Stimulated activated CD4-positive, alpha-beta T cell treated with anti-CD3 and anti-CD28 coated beads, Interleukin-12 subunit alpha, Interleukin-12 subunit beta, amount 100 ng/mL, for 24 hours (primary cell): Measurements from ENCODE around the gene YY2.
"Not testable (repeated sequence)": the region's sequence is repeated elsewhere in the genome, so short reads cannot be mapped to it uniquely, and the experiment has no call there.

Source experiments
- DNase-seq, 2 experiments: peaks; one replicate each; pipeline ENCODE4 v3.0.0-alpha.2; 2020; ENCODE audit warnings: low read depth in 2 of 2

Gene YY2

DNA sequence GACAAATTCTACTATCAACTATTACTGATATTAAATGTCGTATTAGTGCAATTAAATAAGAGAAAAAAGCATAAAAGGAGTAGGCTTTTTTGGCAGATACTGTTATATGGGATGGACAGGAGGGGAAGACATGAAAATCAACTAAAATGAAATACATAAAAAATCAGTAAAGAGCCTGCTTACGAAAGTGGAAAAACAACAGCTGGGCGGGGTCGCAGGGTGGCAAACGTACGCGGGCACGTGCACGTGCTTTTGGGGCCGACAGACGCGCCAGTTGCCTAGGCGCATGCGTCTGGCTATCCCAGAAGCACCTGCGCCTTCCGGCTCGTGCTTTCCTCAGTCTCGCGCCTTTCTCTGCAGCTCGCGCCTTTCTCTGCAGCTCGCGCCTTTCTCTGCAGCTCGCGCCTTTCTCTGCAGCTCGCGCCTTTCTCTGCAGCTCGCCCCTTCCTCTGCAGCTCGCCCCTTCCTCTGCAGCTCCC, at the start of gene YY2:
Gene YY2, plus strand, starts transcription at position 51 of the 479 bp plus-strand sequence. CDS start 498 bp downstream, outside the sequence.
- no peak for DNase-seq

DNA sequence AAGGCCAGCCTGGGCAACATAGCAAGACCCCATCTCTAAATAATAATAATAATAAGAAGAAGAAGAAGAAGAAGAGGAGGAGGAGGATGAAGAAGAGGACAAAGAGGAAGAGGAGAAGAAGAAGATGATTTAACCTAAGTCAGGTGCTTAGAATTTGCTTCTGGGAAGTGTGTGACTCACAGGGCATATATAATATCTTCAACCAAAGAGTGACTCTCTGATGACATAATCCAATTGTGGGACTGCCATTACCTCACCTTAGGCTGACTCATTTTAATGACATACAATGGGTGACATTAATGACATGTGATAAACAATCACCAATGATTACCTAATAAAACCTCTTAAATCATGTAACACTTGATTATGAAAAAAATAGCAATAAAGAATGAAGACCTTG, 49.1 kb upstream of the YY2 start:
- no peak for DNase-seq

DNA sequence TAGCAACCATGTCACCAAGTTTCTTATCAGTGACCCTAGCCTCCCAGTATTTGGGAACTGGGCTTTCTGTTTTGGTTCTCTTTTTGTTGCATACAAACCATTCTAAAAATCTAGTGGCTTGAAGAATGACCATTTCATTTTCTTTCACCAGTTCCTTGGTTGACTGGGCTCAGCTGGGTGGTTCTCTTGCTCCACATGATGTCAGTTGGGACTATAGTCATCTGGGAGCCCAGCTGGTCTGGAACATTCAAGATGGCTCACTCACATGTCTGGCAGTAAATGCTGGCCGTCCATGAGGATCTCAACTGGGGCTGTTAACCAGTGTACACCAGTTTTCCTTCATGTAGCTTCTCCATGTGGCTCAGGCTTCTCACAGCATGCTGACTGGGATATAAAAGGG, 44.0 kb upstream of the YY2 start:
- no peak for DNase-seq

DNA sequence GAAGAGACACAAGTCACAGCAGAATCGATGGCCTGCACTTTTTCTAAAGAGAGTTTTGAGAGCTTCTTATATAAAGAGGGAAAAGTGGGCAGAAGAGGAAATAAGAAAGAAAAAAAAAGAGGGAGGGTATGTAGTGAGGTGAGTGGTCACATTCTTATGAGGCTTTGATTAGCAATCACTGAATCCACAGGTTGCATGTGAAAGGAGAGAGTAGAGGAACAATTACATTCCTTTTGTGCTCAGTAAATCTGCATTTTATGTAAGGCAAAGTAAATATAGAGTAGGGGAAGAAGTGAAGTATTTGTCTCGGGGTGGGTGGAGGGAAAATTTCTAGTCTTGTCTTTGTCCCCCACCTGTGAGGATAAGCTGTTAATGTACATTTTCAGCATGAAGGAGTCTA, 43.2 kb upstream of the YY2 start:
- no peak for DNase-seq

DNA sequence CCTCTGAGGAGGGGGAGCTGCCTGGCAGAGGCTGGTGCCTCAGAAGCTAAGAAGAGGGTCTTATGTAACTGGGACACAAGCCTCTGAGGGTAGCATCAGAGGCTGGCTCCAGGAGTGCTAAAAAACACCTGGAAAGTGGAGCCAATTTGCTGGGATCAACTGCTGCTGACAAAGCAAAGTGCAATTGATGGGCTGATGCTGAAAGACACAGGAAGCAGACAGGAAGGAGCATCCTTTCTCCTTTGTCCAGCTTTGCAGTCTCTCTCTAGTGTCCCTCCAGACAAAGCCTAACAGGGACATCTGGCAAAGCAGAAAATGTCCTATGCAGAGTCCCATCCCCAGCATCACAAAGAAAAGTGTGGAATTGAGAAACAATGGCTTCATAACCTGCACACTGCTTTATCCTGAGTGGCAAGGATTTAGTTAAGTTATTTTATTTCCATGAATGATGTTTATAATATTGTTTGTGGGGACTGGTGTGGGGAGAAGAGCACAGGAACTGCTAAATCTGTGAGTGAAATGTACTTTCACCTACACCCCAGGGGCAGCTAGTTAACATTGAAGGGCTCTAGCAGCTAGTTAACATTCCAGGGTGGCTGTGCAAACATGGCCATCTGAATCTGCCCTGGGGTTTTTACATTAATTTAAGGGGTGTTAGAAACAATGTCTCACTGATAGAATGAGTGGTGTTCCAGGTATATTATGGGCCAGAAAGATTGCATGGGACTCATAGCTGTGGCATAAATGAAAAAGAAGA, 42.0 kb upstream of the YY2 start:
- DNase-seq = no peak

DNA sequence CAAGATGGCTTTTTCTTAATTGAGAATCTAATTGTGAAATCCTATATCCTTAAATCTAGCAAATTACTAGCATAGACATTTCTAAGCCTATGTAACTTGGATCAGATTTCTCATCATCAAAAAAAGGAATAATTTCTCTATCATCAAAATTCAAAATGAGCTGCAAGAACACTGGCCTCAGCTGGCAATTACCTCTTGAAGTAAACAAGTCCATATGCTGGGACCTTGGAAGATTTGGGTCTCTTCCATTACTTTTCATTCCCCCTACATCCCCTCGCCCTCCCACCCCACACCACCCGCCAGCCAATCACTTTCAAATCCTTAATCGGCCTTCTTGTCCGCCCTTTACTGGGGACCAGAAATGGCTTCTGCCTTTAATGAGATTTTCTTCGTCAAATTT, 39.7 kb upstream of the YY2 start:
- DNase-seq = no peak

DNA sequence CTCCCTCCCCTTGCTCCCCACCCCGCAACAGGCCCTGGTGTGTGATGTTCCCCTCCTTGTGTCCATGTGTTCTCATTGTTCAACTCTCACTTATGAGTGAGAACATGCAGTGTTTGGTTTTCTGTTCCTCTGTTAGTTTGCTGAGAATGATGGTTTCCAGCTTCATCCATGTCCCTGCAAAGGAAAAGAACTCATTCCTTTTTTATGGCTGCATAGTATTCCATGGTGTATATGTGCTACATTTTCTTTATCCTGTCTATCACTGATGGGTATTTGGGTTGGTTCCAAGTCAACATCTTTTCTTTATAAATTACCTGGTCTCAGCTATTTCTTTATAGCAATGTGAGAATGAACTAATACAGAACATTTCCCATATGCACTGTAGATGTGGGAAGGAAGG, 35.6 kb upstream of the YY2 start:
- DNase-seq = not testable (repeated sequence)

DNA sequence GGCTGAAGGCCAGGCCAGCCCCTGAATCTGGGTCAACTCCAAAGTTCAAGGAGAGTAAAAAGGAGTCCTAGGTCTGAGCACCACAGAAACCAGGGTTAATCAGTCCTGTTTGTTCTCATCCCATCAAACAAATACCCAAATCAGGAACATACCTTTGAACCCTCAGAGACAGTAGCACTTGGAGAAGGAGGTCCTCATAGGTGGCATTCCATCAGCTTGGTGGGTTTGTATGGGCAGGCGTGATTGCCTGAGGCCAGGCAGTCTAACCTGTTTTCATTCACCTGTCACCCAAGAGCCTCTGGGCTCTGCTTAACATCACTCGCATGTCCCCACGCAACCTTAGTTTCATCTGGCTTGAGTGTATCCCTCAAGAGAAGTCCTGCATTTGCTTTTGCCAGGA, 33.9 kb upstream of the YY2 start:
- no peak for DNase-seq

DNA sequence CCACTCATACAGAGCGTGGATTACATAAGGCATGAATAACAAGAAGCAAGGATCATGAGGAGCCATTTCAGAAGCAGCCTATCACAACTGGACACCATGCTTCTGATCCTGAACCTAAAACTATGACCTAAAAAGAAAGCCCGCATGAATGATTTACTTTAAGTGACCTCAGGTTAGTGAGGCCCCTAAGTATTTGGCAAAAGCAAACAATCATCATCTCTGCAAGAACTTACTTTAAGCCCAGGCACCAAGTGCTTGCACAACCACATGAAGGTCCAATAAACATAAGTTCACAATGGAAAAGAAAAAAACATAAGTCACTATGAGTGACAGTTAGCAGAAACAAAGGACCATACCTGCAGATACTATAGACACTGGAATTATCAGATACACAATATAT, 24.3 kb upstream of the YY2 start:
- no peak for DNase-seq

DNA sequence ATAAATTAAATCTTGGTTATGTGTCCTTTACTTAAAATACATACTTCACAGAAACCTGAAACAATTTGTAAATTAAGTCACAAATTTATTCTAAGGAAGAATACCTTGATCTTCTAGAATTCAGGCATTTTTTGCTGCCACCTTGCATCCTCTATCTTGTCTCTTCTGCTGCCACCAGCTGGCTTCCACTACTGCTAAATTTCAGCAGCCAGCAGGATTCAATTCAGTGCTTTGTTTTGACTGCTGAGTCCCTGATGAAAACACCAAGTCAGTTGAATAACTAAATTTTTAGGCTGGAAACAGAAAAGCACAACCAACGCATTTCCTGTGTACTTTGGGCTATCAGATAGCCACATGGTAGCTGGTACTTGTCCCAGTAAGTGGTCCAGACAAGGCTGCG, 18.7 kb upstream of the YY2 start:
- DNase-seq = no peak

DNA sequence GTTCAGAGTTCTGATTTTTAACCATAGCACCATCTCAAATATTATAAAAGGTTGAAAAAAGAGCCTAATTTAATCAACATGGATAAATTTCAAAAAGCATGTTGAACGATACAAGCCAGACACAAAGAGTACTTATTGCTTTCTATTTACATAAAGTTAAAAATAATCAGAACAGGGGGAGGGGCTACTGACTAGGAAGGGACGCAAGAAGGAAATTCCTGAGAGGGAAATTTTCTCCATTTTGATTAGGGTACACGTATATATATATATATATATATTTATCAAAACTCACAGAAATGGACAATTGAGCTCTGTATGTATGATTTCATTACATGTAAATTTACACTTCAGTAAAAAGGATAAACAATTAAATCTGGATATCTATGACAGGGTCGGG, 16.9 kb upstream of the YY2 start:
- no peak for DNase-seq

DNA sequence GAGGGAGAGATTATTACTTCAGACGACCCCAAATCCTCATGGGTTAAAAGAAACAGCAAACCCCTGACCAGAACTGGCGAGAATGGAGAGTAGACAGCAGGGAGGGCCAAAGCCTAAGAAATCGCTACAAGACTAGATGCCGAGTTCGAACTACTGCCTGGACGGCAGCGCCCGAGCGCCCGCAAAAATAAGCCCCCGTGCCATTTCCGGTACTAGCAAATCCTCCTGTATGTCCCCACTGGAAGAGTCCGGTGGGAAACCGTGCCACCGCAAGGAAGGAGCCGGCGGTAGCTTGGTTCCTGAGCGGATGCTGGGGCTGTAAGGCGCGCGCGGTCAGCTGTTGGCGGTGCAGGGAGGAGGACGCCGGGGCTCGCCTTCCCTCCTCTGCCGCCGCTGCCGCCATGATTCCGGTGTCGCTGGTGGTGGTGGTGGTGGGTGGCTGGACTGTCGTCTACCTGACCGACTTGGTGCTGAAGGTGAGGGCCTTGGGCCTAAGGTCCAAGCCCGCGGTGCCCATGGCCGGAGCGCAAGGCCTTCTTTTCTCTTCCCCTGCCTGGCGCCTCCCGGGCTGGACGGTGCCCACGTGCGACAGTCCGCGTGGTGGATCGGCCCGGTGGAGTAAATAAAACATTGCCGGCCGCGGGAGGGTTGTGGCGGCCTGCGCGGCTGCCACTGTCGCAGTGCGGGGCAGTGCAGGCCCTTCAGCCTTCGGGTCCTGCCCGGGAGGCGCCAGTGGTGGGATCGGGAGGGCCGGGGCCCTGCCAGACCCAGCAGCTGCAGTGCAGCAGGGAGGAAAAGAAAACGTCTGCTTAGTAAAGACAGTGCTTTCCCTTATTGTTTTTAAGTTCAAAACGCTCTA, 16.2 kb upstream of the YY2 start, which contains the start of gene MBTPS2:
Gene MBTPS2, plus strand, starts transcription at position 284 of the 859 bp plus-strand sequence. Its CDS starts 118 bp downstream, at position 402.
- DNase-seq = peak; percentile 61 to 70

DNA sequence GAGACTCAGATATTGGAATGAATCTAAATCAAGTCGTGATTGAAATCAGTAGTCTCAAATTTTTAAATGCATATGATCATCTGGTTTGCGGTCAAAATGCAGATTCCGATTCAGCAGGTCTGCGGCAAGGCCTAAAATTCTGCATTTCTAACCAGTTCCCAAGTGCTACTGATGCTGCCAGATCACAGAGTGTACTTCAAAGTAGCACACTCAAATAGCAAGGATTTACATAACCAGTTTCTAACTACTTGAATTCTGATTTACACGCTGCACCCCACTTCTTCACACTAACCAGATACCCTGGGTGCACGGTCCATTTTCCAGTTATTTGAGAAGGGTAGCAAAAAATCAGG, 15.6 kb upstream of the YY2 start:
- no peak for DNase-seq

DNA sequence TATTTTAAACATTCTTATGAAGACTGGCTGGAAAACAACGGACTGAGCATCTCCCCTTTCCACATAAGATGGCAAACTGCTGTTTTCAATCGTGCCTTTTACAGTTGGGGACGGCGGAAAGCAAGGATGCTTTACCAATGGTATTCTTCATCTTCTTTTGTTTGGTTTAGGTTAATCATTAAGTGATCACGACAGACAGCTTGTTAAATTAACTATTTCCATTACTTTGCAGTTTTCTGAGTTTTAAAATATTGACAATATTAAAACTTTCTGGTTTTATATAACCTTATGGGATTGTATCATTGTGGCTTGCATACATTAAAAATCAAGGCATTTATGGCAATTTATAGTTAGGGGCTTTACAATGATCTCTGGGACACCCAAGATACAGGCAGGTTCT, 12.6 kb upstream of the YY2 start:
- no peak for DNase-seq

DNA sequence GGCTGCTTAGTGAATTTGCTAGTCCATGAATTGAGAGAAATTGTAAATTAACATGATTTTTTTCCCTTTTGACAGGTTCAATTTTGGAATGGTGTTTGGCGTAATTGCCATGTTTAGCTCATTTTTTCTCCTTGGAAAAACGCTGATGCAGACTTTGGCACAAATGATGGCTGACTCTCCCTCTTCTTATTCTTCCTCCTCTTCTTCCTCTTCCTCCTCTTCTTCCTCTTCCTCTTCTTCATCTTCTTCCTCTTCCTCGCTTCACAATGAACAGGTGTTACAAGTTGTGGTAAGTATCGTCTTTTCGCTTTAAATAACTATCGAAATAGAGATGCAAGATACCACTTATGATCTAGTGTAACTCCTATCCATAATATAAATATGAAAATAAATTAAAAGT, 10.7 kb upstream of the YY2 start:
- no peak for DNase-seq

DNA sequence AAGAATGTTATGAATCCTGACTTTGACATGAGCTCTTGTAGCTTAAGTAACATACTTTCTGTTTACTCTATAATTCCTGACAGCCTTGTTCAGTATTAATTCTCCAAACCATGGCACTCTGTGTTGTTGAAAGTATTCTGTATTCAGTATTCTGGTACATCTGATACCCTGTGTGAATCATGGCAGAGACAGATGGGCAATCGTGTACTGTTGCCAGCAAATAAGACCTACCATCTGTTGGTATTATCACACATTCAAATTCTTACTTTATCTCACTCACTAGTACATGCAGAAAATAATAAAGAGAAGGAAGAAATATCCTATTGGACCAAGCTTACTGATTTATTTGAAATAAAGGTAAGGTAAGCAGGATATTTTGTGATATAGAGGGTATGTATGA, 8.4 kb upstream of the YY2 start:
- no peak for DNase-seq

DNA sequence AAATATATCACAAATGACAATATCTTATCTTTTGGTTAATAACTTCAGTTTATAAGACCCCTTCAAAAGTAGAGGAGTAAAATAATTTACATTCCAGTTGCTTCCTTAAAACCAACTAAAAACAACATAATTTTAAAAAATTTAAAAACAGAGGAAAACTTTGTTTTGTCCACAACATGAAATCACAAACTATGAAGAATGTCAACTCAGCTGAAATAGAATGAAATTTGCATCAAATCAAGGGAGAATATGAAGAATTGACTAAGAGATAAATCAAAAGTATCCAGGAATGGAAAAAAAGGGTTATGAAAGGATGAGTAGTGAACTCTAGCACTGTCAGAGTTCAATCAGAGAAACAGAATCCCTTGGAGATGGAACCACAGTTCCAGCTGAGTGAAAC, 2.2 kb upstream of the YY2 start:
- DNase-seq = no peak

DNA sequence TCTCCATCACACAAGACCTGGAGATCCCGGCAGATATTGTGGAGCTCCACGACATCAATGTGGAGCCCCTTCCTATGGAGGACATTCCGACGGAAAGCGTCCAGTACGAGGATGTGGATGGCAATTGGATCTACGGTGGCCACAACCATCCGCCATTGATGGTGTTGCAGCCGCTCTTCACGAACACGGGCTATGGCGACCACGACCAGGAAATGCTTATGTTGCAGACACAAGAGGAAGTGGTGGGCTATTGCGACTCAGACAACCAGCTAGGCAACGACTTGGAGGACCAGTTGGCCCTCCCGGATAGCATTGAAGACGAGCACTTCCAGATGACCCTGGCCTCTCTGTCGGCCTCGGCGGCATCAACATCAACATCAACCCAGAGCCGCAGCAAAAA, 717 bp downstream of the YY2 start:
- DNase-seq = no peak

DNA sequence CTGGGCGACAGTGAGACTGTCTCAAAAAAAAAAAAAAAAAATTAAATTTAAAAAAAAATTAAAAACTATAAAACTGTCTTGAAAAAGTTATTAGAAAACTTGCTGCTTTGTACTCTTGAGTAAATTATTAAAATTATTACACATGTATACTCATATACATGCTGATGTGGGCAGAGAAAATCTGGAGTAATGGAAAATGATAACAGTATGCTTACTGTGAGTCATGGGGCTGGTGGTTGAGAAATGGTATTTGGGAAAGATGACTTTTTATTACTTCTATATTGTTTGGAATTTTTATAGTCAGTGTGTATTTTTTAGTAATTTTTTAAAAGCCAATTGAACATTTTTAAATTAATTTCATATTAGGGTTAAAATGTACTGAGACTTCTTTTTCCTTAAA, 7.5 kb downstream of the YY2 start:
- no peak for DNase-seq

DNA sequence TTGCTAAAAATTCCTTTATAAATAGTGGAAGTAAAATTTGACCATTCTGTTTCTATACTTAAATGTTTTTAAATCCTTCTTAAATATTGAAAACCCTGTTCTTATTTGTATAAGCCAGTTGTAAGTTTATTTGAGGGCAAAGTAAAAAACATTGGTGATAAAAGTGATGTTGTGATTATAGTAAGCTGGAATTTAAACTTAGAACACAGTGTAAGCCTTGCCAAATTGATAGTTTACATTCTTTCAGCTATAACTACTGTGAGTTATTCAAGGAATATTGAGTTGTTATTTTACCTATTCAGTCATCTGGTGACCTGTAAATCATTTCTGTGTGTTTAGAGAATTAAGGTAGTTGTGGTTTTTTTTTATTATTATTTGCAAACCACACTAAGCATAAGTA, 9.6 kb downstream of the YY2 start:
- DNase-seq = no peak

DNA sequence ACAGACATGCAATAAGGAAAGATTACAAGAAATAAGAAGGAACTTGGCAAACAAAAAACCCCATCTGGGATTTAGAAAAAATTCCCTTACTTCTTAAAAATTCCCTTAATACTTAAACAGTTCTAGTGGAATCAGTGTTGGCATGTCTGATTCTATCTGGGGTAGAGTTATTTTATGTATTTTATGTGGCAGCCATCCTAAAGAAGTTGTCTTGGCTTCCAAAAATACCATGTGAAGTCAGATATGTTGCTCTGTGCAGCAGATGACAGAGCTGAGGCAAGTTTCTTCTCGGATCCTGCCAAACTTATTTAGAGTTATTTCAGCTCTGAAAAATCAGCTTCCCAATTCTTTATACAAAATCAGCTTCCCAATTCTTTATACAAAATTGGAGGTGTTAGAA, 14.7 kb downstream of the YY2 start:
- no peak for DNase-seq

DNA sequence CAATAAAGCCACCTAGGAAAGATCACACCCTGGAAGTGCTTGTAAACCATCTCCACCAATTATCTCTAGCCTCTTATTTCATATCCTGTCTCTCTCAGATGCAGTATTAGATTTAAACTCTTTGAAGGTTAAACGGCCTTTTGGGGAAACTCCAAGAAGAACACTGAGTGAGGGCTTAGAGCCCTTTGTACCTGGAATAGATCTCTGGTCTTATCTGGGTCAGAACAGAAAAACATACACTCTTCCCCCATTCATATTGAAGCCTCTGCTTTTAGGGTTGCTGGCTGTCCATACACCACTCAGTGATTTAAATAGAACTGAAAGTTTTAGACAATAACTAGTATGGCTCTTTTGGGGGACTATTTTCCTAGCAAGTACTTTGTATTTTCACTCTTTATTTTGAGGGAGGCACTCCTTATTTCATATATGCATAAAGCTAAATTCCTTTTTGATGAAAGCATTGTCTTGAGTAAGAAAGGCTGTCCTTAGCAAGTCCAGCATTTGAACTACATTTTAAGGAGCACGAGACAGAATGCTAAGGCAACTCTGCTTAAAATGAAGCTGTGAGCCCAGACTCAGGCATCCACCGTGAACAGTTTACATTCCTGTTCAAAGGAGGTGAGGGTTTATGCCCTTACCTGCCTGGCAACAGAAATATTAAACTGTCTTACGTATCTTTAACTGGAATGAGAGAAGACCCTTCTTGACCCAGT, 17.4 kb downstream of the YY2 start:
- no peak for DNase-seq
